IPS-18a (cell line): ENCODE data around the gene NXPE3.

Source experiments
- H3K27ac ChIP-seq: one replicate; pipeline ENCODE4 v1.5.1; 2013; ENCODE audit warnings: low read length
- H3K27me3 ChIP-seq: one replicate; pipeline ENCODE4 v1.6.1; 2013; ENCODE audit warnings: mild to moderate bottlenecking, low read length; ENCODE audit not compliant: control insufficient read depth, insufficient read depth
- H3K36me3 ChIP-seq: one replicate; pipeline ENCODE4 v1.6.1; 2013; ENCODE audit warnings: low read depth, low read length; ENCODE audit not compliant: control insufficient read depth
- H3K4me1 ChIP-seq: one replicate; pipeline ENCODE4 v1.6.1; 2013; ENCODE audit warnings: low read depth, low read length; ENCODE audit not compliant: control insufficient read depth
- H3K4me3 ChIP-seq: one replicate; pipeline ENCODE4 v1.5.1; 2013; ENCODE audit warnings: low read length
- H3K9ac ChIP-seq: one replicate; pipeline ENCODE4 v1.6.1; 2013; ENCODE audit warnings: mild to moderate bottlenecking, low read length, moderate library complexity
- H3K9me3 ChIP-seq: one replicate; pipeline ENCODE4 v1.6.1; 2013; ENCODE audit warnings: low read depth, low read length; ENCODE audit not compliant: control insufficient read depth

The NXPE3 gene

GRCh38 chr3:101835676-101836075, 56.7 kb downstream of the NXPE3 start:
- Histone ChIP-seq H3K4me1 (no peaks in the 10 kb centered on the region), H3K36me3 (no peaks in the 10 kb centered on the region)

GRCh38 chr3:101836160-101836559, 57.1 kb downstream of the NXPE3 start:
- H3K9me3 ChIP-seq = no peaks in the 10 kb centered on the region
- H3K27me3 ChIP-seq = no peaks in the 10 kb centered on the region
- H3K4me1 ChIP-seq = no peaks in the 10 kb centered on the region
- no peak overlapping the region for H3K9ac ChIP-seq
- no peaks in the 10 kb centered on the region for H3K36me3 ChIP-seq
- no peak overlapping the region for H3K4me3 ChIP-seq
- no peak overlapping the region for H3K27ac ChIP-seq

More at GRCh38 chr3:101835676-101836075, 56.7 kb downstream of the NXPE3 start:
- H3K27ac ChIP-seq = no peak overlapping the region
- no peaks in the 10 kb centered on the region for H3K9me3 ChIP-seq
- no peaks in the 10 kb centered on the region for H3K27me3 ChIP-seq
- H3K9ac ChIP-seq = no peak overlapping the region
- H3K4me3 ChIP-seq = no peak overlapping the region

- Histone ChIP-seq H3K27ac (no peak overlapping the region), H3K4me3 (no peak overlapping the region), H3K36me3 (no peaks in the 10 kb centered on the region), H3K9me3 (no peaks in the 10 kb centered on the region), H3K4me1 (peaks cover 3% of the 10 kb centered on the region), H3K9ac (no peak overlapping the region), H3K27me3 (no peaks in the 10 kb centered on the region)
These were observed 57.9 kb downstream of the NXPE3 start for GRCh38 chr3:101836652-101837598.

GRCh38 chr3:101838691-101839090, 59.7 kb downstream of the NXPE3 start:
- Histone ChIP-seq H3K9ac (no peak overlapping the region), H3K4me1 (peaks cover 11% of the 10 kb centered on the region), H3K27ac (no peak overlapping the region), H3K4me3 (no peak overlapping the region), H3K36me3 (no peaks in the 10 kb centered on the region), H3K27me3 (no peaks in the 10 kb centered on the region), H3K9me3 (no peaks in the 10 kb centered on the region)

- Histone ChIP-seq H3K9me3 (no peaks in the 10 kb centered on the region), H3K36me3 (no peaks in the 10 kb centered on the region), H3K9ac (no peak overlapping the region), H3K27me3 (no peaks in the 10 kb centered on the region), H3K4me3 (no peak overlapping the region), H3K27ac (no peak overlapping the region), H3K4me1 (peaks cover 11% of the 10 kb centered on the region)
These were observed 61.1 kb downstream of the NXPE3 start for GRCh38 chr3:101840066-101840465.

GRCh38 chr3:101842245-101842934, 63.4 kb downstream of the NXPE3 start:
- no peaks in the 10 kb centered on the region for H3K9me3 ChIP-seq
- peaks cover 16% of the 10 kb centered on the region for H3K4me1 ChIP-seq
- H3K9ac ChIP-seq = no peak overlapping the region
- no peaks in the 10 kb centered on the region for H3K27me3 ChIP-seq
- no peak overlapping the region for H3K4me3 ChIP-seq
- peak overlapping the region; percentile 68 for H3K27ac ChIP-seq
- H3K36me3 ChIP-seq = no peaks in the 10 kb centered on the region

GRCh38 chr3:101842935-101843330, 63.9 kb downstream of the NXPE3 start:
- Histone ChIP-seq H3K4me1 (peaks cover 19% of the 10 kb centered on the region), H3K4me3 (no peak overlapping the region), H3K36me3 (no peaks in the 10 kb centered on the region)

GRCh38 chr3:101845425-101845824, 66.4 kb downstream of the NXPE3 start:
- Histone ChIP-seq H3K4me1 (peaks cover 28% of the 10 kb centered on the region), H3K4me3 (no peak overlapping the region), H3K9ac (no peak overlapping the region), H3K27me3 (no peaks in the 10 kb centered on the region), H3K27ac (no peak overlapping the region), H3K9me3 (no peaks in the 10 kb centered on the region), H3K36me3 (no peaks in the 10 kb centered on the region)

More at GRCh38 chr3:101842935-101843330, 63.9 kb downstream of the NXPE3 start:
- Histone ChIP-seq H3K9me3 (no peaks in the 10 kb centered on the region), H3K27ac (no peak overlapping the region), H3K9ac (no peak overlapping the region), H3K27me3 (no peaks in the 10 kb centered on the region)

GRCh38 chr3:101846709-101847108, 67.7 kb downstream of the NXPE3 start:
- Histone ChIP-seq H3K27me3 (no peaks in the 10 kb centered on the region), H3K4me3 (no peak overlapping the region), H3K9me3 (no peaks in the 10 kb centered on the region), H3K4me1 (peaks cover 33% of the 10 kb centered on the region), H3K9ac (no peak overlapping the region), H3K27ac (no peak overlapping the region), H3K36me3 (no peaks in the 10 kb centered on the region)

- no peaks in the 10 kb centered on the region for H3K27me3 ChIP-seq
- peaks cover 6% of the 10 kb centered on the region for H3K36me3 ChIP-seq
- no peaks in the 10 kb centered on the region for H3K9me3 ChIP-seq
- H3K9ac ChIP-seq = no peak overlapping the region
- no peak overlapping the region for H3K27ac ChIP-seq
- H3K4me3 ChIP-seq = no peak overlapping the region
- H3K4me1 ChIP-seq = peaks cover 27% of the 10 kb centered on the region
These were observed 68.3 kb downstream of the NXPE3 start for GRCh38 chr3:101847328-101847727.

- H3K4me1 ChIP-seq = peaks cover 24% of the 10 kb centered on the region
- no peaks in the 10 kb centered on the region for H3K9me3 ChIP-seq
- H3K27ac ChIP-seq = peak overlapping the region; percentile 60
- peak overlapping the region; percentile 71 for H3K9ac ChIP-seq
- peaks cover 16% of the 10 kb centered on the region for H3K36me3 ChIP-seq
- no peaks in the 10 kb centered on the region for H3K27me3 ChIP-seq
- H3K4me3 ChIP-seq = peak overlapping the region; percentile 82
These were observed 69.3 kb downstream of the NXPE3 start for GRCh38 chr3:101848326-101848725.
